Activated naive CD4-positive, alpha-beta T cell (primary cell): ENCODE results near the gene RAB1A.

ENCODE experiments used
- DNase-seq, 4 experiments: peaks; one replicate each; lab custom pipeline; 2025; lab: John Stamatoyannopoulos, UW

Gene RAB1A

GRCh38 chr2:65061146-65061909, 68.6 kb downstream of the RAB1A start:
- no peak for DNase-seq

GRCh38 chr2:65059071-65059470, 70.8 kb downstream of the RAB1A start:
- no peak for DNase-seq

GRCh38 chr2:65057391-65058052, 72.4 kb downstream of the RAB1A start:
- DNase-seq = peak in 1 of 4 experiments; percentile 8

- DNase-seq = no peak
Observed at GRCh38 chr2:65057054-65057375, 72.9 kb downstream of the RAB1A start.

- DNase-seq = peak; percentile 85 to 93 (median 88)
Observed at GRCh38 chr2:65056215-65057053, 73.5 kb downstream of the RAB1A start, which contains the start of gene CEP68. Gene CEP68, plus strand, starts transcription at chr2:65056416. Its CDS starts 13,029 bp downstream, at chr2:65069445.

GRCh38 chr2:65055422-65056214, 74.3 kb downstream of the RAB1A start:
- peak; percentile 44 to 69 (median 52) for DNase-seq

GRCh38 chr2:65054749-65055421, 75.0 kb downstream of the RAB1A start:
- no peak for DNase-seq

- no peak for DNase-seq
Observed at GRCh38 chr2:65053199-65053598, 76.7 kb downstream of the RAB1A start.

GRCh38 chr2:65050931-65051330, 79.0 kb downstream of the RAB1A start:
- no peak for DNase-seq

- DNase-seq = no peak
Observed at GRCh38 chr2:65049010-65049639, 80.8 kb downstream of the RAB1A start.

GRCh38 chr2:65046633-65047407, 83.1 kb downstream of the RAB1A start:
- DNase-seq = no peak

GRCh38 chr2:65045651-65046050, 84.3 kb downstream of the RAB1A start:
- no peak for DNase-seq

- DNase-seq = no peak
Observed at GRCh38 chr2:65044097-65044735, 85.7 kb downstream of the RAB1A start.

- DNase-seq = no peak
Observed at GRCh38 chr2:65043001-65043400, 86.9 kb downstream of the RAB1A start.

GRCh38 chr2:65040400-65041261, 89.3 kb downstream of the RAB1A start:
- DNase-seq = peak in 3 of 4 experiments; percentile 21 to 65 (median 53)

GRCh38 chr2:65039640-65040039, 90.3 kb downstream of the RAB1A start:
- DNase-seq = no peak

GRCh38 chr2:65037178-65037577, 92.7 kb downstream of the RAB1A start:
- no peak for DNase-seq
